ENCODE measurements around the gene PNP.
"Not testable (repeated sequence)": the region's sequence is repeated elsewhere in the genome, so short reads cannot be mapped to it uniquely, and the experiment has no call there.

GRCh38 chr14:20507537-20507936, 38.3 kb downstream of the PNP start:
- not testable (repeated sequence) for TF ChIP-seq REST (IDR thresholded peaks at IDR 0.05); CTCF (IDR thresholded peaks at IDR 0.05; ENCODE audit: low read depth, low read length, missing input control); JUND (IDR thresholded peaks at IDR 0.05); ATF3 (IDR thresholded peaks at IDR 0.05)

All from liver (tissue), 3 donors.